Measurements from ENCODE around the gene ART3. TPM values are rescaled to one million over a fixed set of nuclear protein-coding genes. Genes with fewer than 3 reads are reported as not detected.

The ART3 gene
- total and polyA plus RNA-seq, 9 of the 15 experiments (the other 6 are each of a cell fraction or from before 2014, with no cell fraction given): 0.69 to 1.4 (median 1.1) TPM; not detected in 1

DNA sequence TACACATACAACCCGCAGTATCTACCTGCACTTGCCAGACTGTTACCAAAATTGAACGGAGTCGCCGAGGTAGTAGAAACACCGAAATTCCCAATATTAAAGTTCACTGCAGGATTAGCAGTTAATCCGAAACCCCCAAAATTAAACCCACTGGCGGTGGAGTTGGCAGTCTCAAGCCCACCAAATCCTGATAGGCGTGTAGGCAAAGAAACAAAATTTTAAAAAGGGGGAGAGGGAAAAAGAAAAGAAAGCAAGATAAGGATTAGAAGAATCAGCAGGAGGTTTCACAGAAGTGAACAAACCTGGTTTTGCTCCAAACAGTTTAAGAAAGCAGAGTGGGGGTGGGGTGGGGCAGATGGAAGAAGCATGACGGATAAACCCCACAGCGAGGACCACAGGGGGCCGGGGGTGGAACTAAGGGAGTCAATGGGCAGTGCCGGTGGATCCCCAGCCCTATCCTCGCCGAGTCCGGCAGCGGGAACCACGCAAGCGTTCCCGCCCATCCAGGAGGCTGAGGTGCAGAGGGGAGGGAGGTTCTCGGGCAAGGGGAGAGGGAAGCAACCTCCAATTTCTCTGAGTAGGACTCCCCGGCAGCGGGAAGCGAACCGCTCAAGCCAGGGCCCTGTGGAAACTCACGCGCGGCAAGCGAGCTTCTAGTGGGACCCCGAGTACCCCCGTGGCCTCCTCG, 73.1 kb downstream of the ART3 start (continued):
- TF ChIP-seq, protein P1, sequence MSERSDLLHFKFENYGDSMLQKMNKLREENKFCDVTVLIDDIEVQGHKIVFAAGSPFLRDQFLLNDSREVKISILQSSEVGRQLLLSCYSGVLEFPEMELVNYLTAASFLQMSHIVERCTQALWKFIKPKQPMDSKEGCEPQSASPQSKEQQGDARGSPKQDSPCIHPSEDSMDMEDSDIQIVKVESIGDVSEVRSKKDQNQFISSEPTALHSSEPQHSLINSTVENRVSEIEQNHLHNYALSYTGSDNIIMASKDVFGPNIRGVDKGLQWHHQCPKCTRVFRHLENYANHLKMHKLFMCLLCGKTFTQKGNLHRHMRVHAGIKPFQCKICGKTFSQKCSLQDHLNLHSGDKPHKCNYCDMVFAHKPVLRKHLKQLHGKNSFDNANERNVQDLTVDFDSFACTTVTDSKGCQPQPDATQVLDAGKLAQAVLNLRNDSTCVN (CRISPR knock-in tag; IDR thresholded peaks at IDR 0.05): no peak
- TF ChIP-seq, protein P2, sequence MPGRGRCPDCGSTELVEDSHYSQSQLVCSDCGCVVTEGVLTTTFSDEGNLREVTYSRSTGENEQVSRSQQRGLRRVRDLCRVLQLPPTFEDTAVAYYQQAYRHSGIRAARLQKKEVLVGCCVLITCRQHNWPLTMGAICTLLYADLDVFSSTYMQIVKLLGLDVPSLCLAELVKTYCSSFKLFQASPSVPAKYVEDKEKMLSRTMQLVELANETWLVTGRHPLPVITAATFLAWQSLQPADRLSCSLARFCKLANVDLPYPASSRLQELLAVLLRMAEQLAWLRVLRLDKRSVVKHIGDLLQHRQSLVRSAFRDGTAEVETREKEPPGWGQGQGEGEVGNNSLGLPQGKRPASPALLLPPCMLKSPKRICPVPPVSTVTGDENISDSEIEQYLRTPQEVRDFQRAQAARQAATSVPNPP (IDR thresholded peaks at IDR 0.05; ENCODE audit: borderline replicate concordance, insufficient read depth, insufficient read length): no peak
- TF ChIP-seq DACH1 (IDR thresholded peaks at IDR 0.05; ENCODE audit: partially characterized antibody) (peak; percentile 32), LCOR (CRISPR knock-in tag; IDR thresholded peaks at IDR 0.05) (no peak; the same call in 1 of the 2 replicates), RAD51 (IDR thresholded peaks at IDR 0.05; ENCODE audit: borderline replicate concordance, low read depth) (0 out of 2 replicates have a peak, but pooled peaks have one; percentile 23), ZNF282 (CRISPR knock-in tag; IDR thresholded peaks at IDR 0.05) (no peak), SMARCE1 (IDR thresholded peaks at IDR 0.05) (peak; percentile 61), SMARCA4 (IDR thresholded peaks at IDR 0.05) (peak; percentile 50; the same call in 1 of the 2 replicates), FOXM1 (IDR thresholded peaks at IDR 0.05; ENCODE audit: low read depth) (peak; percentile 48; the same call in 1 of the 2 replicates), FOXM1 (CRISPR knock-in tag; IDR thresholded peaks at IDR 0.05; ENCODE audit: low read depth) (no peak), DNMT1 (IDR thresholded peaks at IDR 0.05) (no peak), PHB2 (IDR thresholded peaks at IDR 0.05; ENCODE audit: low read depth) (no peak), FOXK2 (conservative IDR thresholded peaks at IDR 0.05 in 1 of 2, IDR thresholded peaks at IDR 0.05 in 1 of 2; ENCODE audit: low read depth in 2 of 2) (peak in 1 of 2 experiments; percentile 25; a peak in 1 of 4 replicates), ZNF274 (IDR thresholded peaks at IDR 0.05; ENCODE audit: borderline replicate concordance, low read depth, low read length) (no peak), MAFK (IDR thresholded peaks at IDR 0.05; ENCODE audit: low read length) (no peak)
- TF ChIP-seq, protein P3, sequence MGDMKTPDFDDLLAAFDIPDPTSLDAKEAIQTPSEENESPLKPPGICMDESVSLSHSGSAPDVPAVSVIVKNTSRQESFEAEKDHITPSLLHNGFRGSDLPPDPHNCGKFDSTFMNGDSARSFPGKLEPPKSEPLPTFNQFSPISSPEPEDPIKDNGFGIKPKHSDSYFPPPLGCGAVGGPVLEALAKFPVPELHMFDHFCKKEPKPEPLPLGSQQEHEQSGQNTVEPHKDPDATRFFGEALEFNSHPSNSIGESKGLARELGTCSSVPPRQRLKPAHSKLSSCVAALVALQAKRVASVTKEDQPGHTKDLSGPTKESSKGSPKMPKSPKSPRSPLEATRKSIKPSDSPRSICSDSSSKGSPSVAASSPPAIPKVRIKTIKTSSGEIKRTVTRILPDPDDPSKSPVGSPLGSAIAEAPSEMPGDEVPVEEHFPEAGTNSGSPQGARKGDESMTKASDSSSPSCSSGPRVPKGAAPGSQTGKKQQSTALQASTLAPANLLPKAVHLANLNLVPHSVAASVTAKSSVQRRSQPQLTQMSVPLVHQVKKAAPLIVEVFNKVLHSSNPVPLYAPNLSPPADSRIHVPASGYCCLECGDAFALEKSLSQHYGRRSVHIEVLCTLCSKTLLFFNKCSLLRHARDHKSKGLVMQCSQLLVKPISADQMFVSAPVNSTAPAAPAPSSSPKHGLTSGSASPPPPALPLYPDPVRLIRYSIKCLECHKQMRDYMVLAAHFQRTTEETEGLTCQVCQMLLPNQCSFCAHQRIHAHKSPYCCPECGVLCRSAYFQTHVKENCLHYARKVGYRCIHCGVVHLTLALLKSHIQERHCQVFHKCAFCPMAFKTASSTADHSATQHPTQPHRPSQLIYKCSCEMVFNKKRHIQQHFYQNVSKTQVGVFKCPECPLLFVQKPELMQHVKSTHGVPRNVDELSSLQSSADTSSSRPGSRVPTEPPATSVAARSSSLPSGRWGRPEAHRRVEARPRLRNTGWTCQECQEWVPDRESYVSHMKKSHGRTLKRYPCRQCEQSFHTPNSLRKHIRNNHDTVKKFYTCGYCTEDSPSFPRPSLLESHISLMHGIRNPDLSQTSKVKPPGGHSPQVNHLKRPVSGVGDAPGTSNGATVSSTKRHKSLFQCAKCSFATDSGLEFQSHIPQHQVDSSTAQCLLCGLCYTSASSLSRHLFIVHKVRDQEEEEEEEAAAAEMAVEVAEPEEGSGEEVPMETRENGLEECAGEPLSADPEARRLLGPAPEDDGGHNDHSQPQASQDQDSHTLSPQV (IDR thresholded peaks at IDR 0.05): no peak
- TF ChIP-seq, protein P4, sequence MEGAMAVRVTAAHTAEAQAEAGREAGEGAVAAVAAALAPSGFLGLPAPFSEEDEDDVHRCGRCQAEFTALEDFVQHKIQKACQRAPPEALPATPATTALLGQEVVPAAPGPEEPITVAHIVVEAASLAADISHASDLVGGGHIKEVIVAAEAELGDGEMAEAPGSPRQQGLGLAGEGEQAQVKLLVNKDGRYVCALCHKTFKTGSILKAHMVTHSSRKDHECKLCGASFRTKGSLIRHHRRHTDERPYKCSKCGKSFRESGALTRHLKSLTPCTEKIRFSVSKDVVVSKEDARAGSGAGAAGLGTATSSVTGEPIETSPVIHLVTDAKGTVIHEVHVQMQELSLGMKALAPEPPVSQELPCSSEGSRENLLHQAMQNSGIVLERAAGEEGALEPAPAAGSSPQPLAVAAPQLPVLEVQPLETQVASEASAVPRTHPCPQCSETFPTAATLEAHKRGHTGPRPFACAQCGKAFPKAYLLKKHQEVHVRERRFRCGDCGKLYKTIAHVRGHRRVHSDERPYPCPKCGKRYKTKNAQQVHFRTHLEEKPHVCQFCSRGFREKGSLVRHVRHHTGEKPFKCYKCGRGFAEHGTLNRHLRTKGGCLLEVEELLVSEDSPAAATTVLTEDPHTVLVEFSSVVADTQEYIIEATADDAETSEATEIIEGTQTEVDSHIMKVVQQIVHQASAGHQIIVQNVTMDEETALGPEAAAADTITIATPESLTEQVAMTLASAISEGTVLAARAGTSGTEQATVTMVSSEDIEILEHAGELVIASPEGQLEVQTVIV (CRISPR knock-in tag; IDR thresholded peaks at IDR 0.05; ENCODE audit: borderline replicate concordance): no peak
- TF ChIP-seq, protein P5, sequence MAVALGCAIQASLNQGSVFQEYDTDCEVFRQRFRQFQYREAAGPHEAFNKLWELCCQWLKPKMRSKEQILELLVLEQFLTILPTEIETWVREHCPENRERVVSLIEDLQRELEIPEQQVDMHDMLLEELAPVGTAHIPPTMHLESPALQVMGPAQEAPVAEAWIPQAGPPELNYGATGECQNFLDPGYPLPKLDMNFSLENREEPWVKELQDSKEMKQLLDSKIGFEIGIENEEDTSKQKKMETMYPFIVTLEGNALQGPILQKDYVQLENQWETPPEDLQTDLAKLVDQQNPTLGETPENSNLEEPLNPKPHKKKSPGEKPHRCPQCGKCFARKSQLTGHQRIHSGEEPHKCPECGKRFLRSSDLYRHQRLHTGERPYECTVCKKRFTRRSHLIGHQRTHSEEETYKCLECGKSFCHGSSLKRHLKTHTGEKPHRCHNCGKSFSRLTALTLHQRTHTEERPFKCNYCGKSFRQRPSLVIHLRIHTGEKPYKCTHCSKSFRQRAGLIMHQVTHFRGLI (CRISPR knock-in tag; IDR thresholded peaks at IDR 0.05): no peak
